IMR-90 (cell line): ENCODE data around the gene HADH. TPM values are rescaled to one million over a fixed set of nuclear protein-coding genes. Genes with fewer than 3 reads are reported as not detected.

ENCODE experiments used
- ATAC-seq: fragments of 200-7000 bp; cut with Tn5 transposase; 2 replicates; pipeline ENCODE4 v1.9.1; 2020; ENCODE audit warnings: low read depth, mild to moderate bottlenecking, moderate library complexity
- BruUV-seq: library from RNA; stranded (reverse); fragments of 400-500 nt; replicated peaks from 2 replicates; lab custom pipeline; 2021; lab: Mats Ljungman, UMichigan
- CTCF ChIA-PET: fragments of 300-600 bp; formaldehyde crosslinking; extraction: SDS; loops from one replicate; lab custom pipeline; 2021; ENCODE audit warnings: antibody characterized with exemption; lab: Yijun Ruan, JAX
- POLR2A ChIA-PET: fragments of 300-600 bp; sonication (Branson Sonifier 250); formaldehyde crosslinking; loops from one replicate; lab custom pipeline; 2022; ENCODE audit warnings: antibody characterized with exemption; ENCODE audit not compliant: unreplicated experiment; lab: Charles Lee
- DNase-seq: peaks from one replicate; pipeline ENCODE4 v3.0.0; 2013
- H2AFZ ChIP-seq: replicated peaks from 2 replicates; pipeline ENCODE3; 2013; ENCODE audit warnings: low read length, mild to moderate bottlenecking; ENCODE audit not compliant: poor library complexity
- H2AK5ac ChIP-seq: 2 replicates; pipeline ENCODE4 v1.6.1; 2013; ENCODE audit warnings: low read depth, low read length, inconsistent platforms
- H2AK9ac ChIP-seq: replicated peaks from 2 replicates; pipeline ENCODE3; 2013; ENCODE audit warnings: mild to moderate bottlenecking, low read depth, low read length, moderate library complexity; ENCODE audit not compliant: poor library complexity
- H2BK120ac ChIP-seq: 2 replicates; pipeline ENCODE4 v1.6.1; 2013; ENCODE audit warnings: low read depth, low read length, inconsistent platforms
- H2BK15ac ChIP-seq: 3 replicates; pipeline ENCODE4 v1.6.1; 2013; ENCODE audit warnings: low read depth, low read length, inconsistent platforms
- H2BK20ac ChIP-seq: 2 replicates; pipeline ENCODE4 v1.6.1; 2013; ENCODE audit warnings: low read depth, mild to moderate bottlenecking, inconsistent platforms, low read length, moderate library complexity
- H2BK5ac ChIP-seq: 2 replicates; pipeline ENCODE4 v1.6.1; 2013; ENCODE audit warnings: mild to moderate bottlenecking, low read depth, low read length, inconsistent platforms; ENCODE audit not compliant: poor library complexity, severe bottlenecking
- H3K14ac ChIP-seq: replicated peaks from 2 replicates; pipeline ENCODE4 v1.6.1; 2013; ENCODE audit warnings: low read depth, low read length, inconsistent platforms
- H3K18ac ChIP-seq: 2 replicates; pipeline ENCODE4 v1.6.1; 2013; ENCODE audit warnings: low read depth, low read length, control low read depth
- H3K23ac ChIP-seq: 2 replicates; pipeline ENCODE4 v1.6.1; 2013; ENCODE audit warnings: low read depth, low read length, inconsistent platforms
- H3K27ac ChIP-seq: 2 replicates; pipeline ENCODE4 v1.5.1; 2013; ENCODE audit warnings: mild to moderate bottlenecking, control low read depth, low read length; ENCODE audit not compliant: insufficient read depth
- H3K27me3 ChIP-seq: 2 replicates; pipeline ENCODE4 v1.6.1; 2013; ENCODE audit warnings: low read length; ENCODE audit not compliant: control insufficient read depth, insufficient read depth
- H3K36me3 ChIP-seq: 2 replicates; pipeline ENCODE4 v1.6.1; 2013; ENCODE audit warnings: low read length, mixed read lengths; ENCODE audit not compliant: control insufficient read depth, insufficient read depth
- H3K4ac ChIP-seq: 2 replicates; pipeline ENCODE4 v1.6.1; 2013; ENCODE audit warnings: low read depth, low read length, inconsistent platforms
- H3K4me1 ChIP-seq: 2 replicates; pipeline ENCODE4 v1.6.1; 2013; ENCODE audit warnings: low read length, mixed read lengths; ENCODE audit not compliant: control insufficient read depth, insufficient read depth
- H3K4me2 ChIP-seq: 2 replicates; pipeline ENCODE4 v1.6.1; 2013; ENCODE audit warnings: low read depth, mild to moderate bottlenecking, control low read depth, low read length, moderate library complexity
- H3K4me3 ChIP-seq: 2 replicates; pipeline ENCODE4 v1.5.1; 2013; ENCODE audit warnings: low read depth, mild to moderate bottlenecking, control low read depth, low read length, moderate library complexity; ENCODE audit not compliant: insufficient read depth
- H3K56ac ChIP-seq: 2 replicates; pipeline ENCODE4 v1.6.1; 2013; ENCODE audit warnings: low read length, inconsistent platforms; ENCODE audit not compliant: insufficient read depth; ENCODE audit errors: extremely low read depth
- H3K79me1 ChIP-seq, 2 experiments: 2 replicates each; pipeline ENCODE4 v1.6.1; 2013; ENCODE audit warnings: low read length in 2 of 2, inconsistent platforms in 1 of 2, low read depth in 1 of 2
- H3K9ac ChIP-seq: 2 replicates; pipeline ENCODE4 v1.6.1; 2013; ENCODE audit warnings: low read depth, low read length, control low read depth
- H3K9me1 ChIP-seq: 2 replicates; pipeline ENCODE4 v1.6.1; 2013; ENCODE audit warnings: low read length, inconsistent platforms; ENCODE audit not compliant: insufficient read depth
- H3K9me3 ChIP-seq: 2 replicates; pipeline ENCODE4 v1.6.1; 2013; ENCODE audit warnings: low read length; ENCODE audit not compliant: control insufficient read depth, insufficient read depth
- H4K20me1 ChIP-seq: 2 replicates; pipeline ENCODE4 v1.6.1; 2013; ENCODE audit warnings: low read length, inconsistent platforms; ENCODE audit not compliant: insufficient read depth
- H4K5ac ChIP-seq: 2 replicates; pipeline ENCODE4 v1.6.1; 2013; ENCODE audit warnings: mild to moderate bottlenecking, low read depth, low read length, control low read depth
- H4K8ac ChIP-seq, 2 experiments: 2 replicates each; pipeline ENCODE4 v1.6.1; 2013; ENCODE audit warnings: low read depth in 2 of 2, low read length in 2 of 2, control low read depth in 1 of 2, inconsistent platforms in 1 of 2
- H4K91ac ChIP-seq: 2 replicates; pipeline ENCODE4 v1.6.1; 2013; ENCODE audit warnings: low read depth, low read length, inconsistent platforms; ENCODE audit not compliant: insufficient read depth
- BHLHE40 ChIP-seq: fragments of 150-350 bp; IDR thresholded peaks from 2 replicates; pipeline ENCODE4 v1.6.1; 2016; ENCODE audit warnings: mild to moderate bottlenecking, low read depth, low read length
- CEBPB ChIP-seq: IDR thresholded peaks from 2 replicates; pipeline ENCODE4 v1.6.1; 2012; ENCODE audit warnings: low read depth, low read length, improper control_type of control experiment
- CHD1 ChIP-seq: IDR thresholded peaks from 2 replicates; pipeline ENCODE4 v1.6.1; 2012; ENCODE audit warnings: low read depth, low read length, improper control_type of control experiment
- FOS ChIP-seq: fragments of 150-350 bp; IDR thresholded peaks from 2 replicates; pipeline ENCODE4 v1.6.1; 2016; ENCODE audit warnings: low read depth, low read length
- MAFK ChIP-seq: IDR thresholded peaks from 2 replicates; pipeline ENCODE4 v1.6.1; 2012; ENCODE audit warnings: low read depth, low read length, improper control_type of control experiment
- MAZ ChIP-seq: IDR thresholded peaks from 2 replicates; pipeline ENCODE4 v1.6.1; 2012; ENCODE audit warnings: low read depth, mild to moderate bottlenecking, low read length, improper control_type of control experiment, moderate library complexity, borderline replicate concordance
- MXI1 ChIP-seq: IDR thresholded peaks from 2 replicates; pipeline ENCODE4 v1.6.1; 2012; ENCODE audit warnings: low read depth, mild to moderate bottlenecking, low read length, moderate library complexity, borderline replicate concordance
- NFE2L2 ChIP-seq: fragments of 150-350 bp; IDR thresholded peaks from 2 replicates; pipeline ENCODE4 v1.6.1; 2016; ENCODE audit warnings: low read depth, mild to moderate bottlenecking, low read length
- POLR2A ChIP-seq: IDR thresholded peaks from 2 replicates; pipeline ENCODE4 v1.6.1; 2012; ENCODE audit warnings: mild to moderate bottlenecking, low read depth, low read length
- RAD21 ChIP-seq: IDR thresholded peaks from 2 replicates; pipeline ENCODE4 v1.6.1; 2012; ENCODE audit warnings: low read length, improper control_type of control experiment
- RCOR1 ChIP-seq: IDR thresholded peaks from 2 replicates; pipeline ENCODE4 v1.6.1; 2012; ENCODE audit warnings: mild to moderate bottlenecking, low read length, improper control_type of control experiment; ENCODE audit not compliant: insufficient replicate concordance
- RFX5 ChIP-seq: IDR thresholded peaks from 2 replicates; pipeline ENCODE4 v1.8.0; 2012; ENCODE audit warnings: low read depth, mild to moderate bottlenecking, low read length, moderate library complexity
- SMC3 ChIP-seq: fragments of 150-350 bp; IDR thresholded peaks from 2 replicates; pipeline ENCODE4 v1.6.1; 2016; ENCODE audit warnings: low read depth, mild to moderate bottlenecking, antibody characterized with exemption, low read length, moderate library complexity
- USF2 ChIP-seq: fragments of 150-350 bp; IDR thresholded peaks from 2 replicates; pipeline ENCODE4 v1.6.1; 2017; ENCODE audit warnings: mild to moderate bottlenecking, antibody characterized with exemption, low read length, low read depth
- WGBS, 2 experiments: methylation state at CpG; one replicate each; pipeline versions ENCODE4 v1.1.5 to v1.1.7; 2013; ENCODE audit warnings: missing lambda C conversion rate in 2 of 2; ENCODE audit not compliant: insufficient read length in 1 of 2; ENCODE audit errors: extremely low coverage in 2 of 2; 5-methylcytosine and 5-hydroxymethylcytosine counted together
- dilution Hi-C: fragments of 300-500 bp; cut with HindIII; formaldehyde crosslinking; loops from one replicate; pipeline ENCODE4 v1.14.3; 2018; ENCODE audit warnings: low sequenced_read_pairs; ENCODE audit not compliant: unreplicated experiment
- in situ Hi-C: fragments of 300-500 bp; cut with MboI; formaldehyde crosslinking; loops from 3 replicates; pipeline ENCODE4 v1.14.3; 2019; ENCODE audit warnings: low sequenced_read_pairs, inconsistent platforms, mixed read lengths
- intact Hi-C: fragments of 100-400 bp; cut with micrococcal nuclease; formaldehyde crosslinking; loops from 2 replicates; pipeline ENCODE4 v1.10.0; 2022
- polyA plus RNA-seq, 3 experiments: library from polyadenylated mRNA; depleted of rRNA; stranded (reverse); fragments of >200 nt; gene quantifications; 2 replicates each; pipeline ENCODE4 v1.2.3, GENCODE V29; 2012; ENCODE audit warnings: low replicate concordance in 1 of 3
- total RNA-seq: library from RNA; depleted of rRNA; stranded (reverse); fragments of >200 nt; gene quantifications from 2 replicates; pipeline ENCODE4 v1.2.3, GENCODE V29; 2012
- TF ChIP-seq, protein P1 (sequence below): conservative IDR thresholded peaks from 2 replicates; pipeline ENCODE4 v1.5.1; 2012; ENCODE audit warnings: mild to moderate bottlenecking, low read depth, low read length, improper control_type of control experiment

The HADH gene
- total and polyA plus RNA-seq, 2 of the 4 experiments (the other 2 are of a cell fraction), result 6.8 to 22.6 TPM

DNA sequence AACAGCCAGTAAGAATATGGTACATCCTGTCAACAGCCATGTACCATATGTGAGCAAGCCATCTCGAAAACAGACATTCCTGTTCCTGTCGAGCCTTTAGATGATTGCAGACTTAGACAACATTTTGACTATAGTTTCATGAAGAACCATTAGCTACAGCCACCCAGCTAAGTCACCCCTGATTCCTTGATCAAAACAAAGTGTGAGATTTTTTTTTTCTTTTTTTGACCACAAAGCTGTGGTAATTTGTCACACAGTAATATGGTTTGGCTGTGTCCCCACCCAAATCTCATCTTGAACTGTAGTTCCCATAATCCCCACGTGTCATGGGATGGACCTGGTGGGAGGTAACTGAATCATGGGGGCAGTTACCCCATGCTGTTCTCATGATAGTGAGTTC, 15.2 kb upstream of the HADH start:
- Histone ChIP-seq H3K56ac (no peak overlapping the region), H3K27me3 (no peaks in the 10 kb centered on the region; the same call in 1 of the 2 replicates), H2BK120ac (no peak overlapping the region), H2AFZ (no peak overlapping the region), H2BK15ac (no peak overlapping the region), H2BK5ac (no peak overlapping the region), H3K9me1 (no peaks in the 10 kb centered on the region), H2AK9ac (no peak overlapping the region), H3K14ac (no peak overlapping the region), H4K5ac (no peak overlapping the region), H3K36me3 (no peaks in the 10 kb centered on the region), H4K91ac (no peak overlapping the region), H2BK20ac (no peak overlapping the region), H3K9me3 (no peaks in the 10 kb centered on the region), H4K8ac (no peak overlapping the region), H2AK5ac (no peak overlapping the region), H3K4me3 (no peak overlapping the region), H3K23ac (no peak overlapping the region), H3K18ac (no peak overlapping the region), H3K4me2 (no peak overlapping the region), H3K4ac (no peak overlapping the region), H3K9ac (no peak overlapping the region), H4K20me1 (no peaks in the 10 kb centered on the region), H3K27ac (no peak overlapping the region), H3K4me1 (no peaks in the 10 kb centered on the region), H3K79me1 (no peaks in the 10 kb centered on the region)
- no peak for TF ChIP-seq USF2
- TF ChIP-seq RAD21, result no peak
- no peak for TF ChIP-seq POLR2A
- TF ChIP-seq BHLHE40, result no peak
- TF ChIP-seq, protein P1, sequence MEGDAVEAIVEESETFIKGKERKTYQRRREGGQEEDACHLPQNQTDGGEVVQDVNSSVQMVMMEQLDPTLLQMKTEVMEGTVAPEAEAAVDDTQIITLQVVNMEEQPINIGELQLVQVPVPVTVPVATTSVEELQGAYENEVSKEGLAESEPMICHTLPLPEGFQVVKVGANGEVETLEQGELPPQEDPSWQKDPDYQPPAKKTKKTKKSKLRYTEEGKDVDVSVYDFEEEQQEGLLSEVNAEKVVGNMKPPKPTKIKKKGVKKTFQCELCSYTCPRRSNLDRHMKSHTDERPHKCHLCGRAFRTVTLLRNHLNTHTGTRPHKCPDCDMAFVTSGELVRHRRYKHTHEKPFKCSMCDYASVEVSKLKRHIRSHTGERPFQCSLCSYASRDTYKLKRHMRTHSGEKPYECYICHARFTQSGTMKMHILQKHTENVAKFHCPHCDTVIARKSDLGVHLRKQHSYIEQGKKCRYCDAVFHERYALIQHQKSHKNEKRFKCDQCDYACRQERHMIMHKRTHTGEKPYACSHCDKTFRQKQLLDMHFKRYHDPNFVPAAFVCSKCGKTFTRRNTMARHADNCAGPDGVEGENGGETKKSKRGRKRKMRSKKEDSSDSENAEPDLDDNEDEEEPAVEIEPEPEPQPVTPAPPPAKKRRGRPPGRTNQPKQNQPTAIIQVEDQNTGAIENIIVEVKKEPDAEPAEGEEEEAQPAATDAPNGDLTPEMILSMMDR, result no peak
- TF ChIP-seq CEBPB, result no peak
- no peak for TF ChIP-seq RCOR1
- no peak for TF ChIP-seq NFE2L2
- TF ChIP-seq CHD1, result no peak
- TF ChIP-seq MAZ, result no peak
- TF ChIP-seq RFX5, result no peak
- no peak for TF ChIP-seq MXI1
- TF ChIP-seq FOS, result no peak
- TF ChIP-seq SMC3, result no peak
- no peak for TF ChIP-seq MAFK
- ChIA-PET POLR2A (interaction anchor here (0.7 kb wide), 1 partner anchor 547 kb away, joined by 3 read pairs; no protein-coding TSS in a partner anchor), CTCF (interaction anchor here (0.6 kb wide), 1 partner anchor 1261 kb away, joined by 4 read pairs; no protein-coding TSS in a partner anchor)
- WGBS, 2 experiments, result no CpG with 5 or more reads among the region's 3 CpGs
- BruUV-seq, result no TSS peak
- no peak for DNase-seq
- intact Hi-C loops, result no loop called here
- in situ Hi-C loops, result no loop called here
- dilution Hi-C loops, result no loop called here
- ATAC-seq, result no peak
